HepG2 (cell line): ENCODE measurements around the gene LRRC4C. TPM values are rescaled to one million over a fixed set of nuclear protein-coding genes. Genes with fewer than 3 reads are reported as not detected.

Experiments used
- ATAC-seq: fragments of 200-7000 bp; cut with Tn5 transposase; 3 replicates; pipeline ENCODE4 v1.9.1; 2020; ENCODE audit warnings: mild to moderate bottlenecking, moderate library complexity
- BruUV-seq: library from RNA; stranded (reverse); fragments of 400-500 nt; replicated peaks from 2 replicates; lab custom pipeline; 2021; lab: Mats Ljungman, UMichigan
- CTCF ChIA-PET: fragments of 300-600 bp; formaldehyde crosslinking; extraction: SDS; loops from one replicate; lab custom pipeline; 2021; ENCODE audit warnings: low total read pairs, inconsistent platforms, low intra/inter-chr PET ratio; lab: Yijun Ruan, JAX
- POLR2A ChIA-PET: fragments of 350-600 bp; sonication (Branson Sonifier 250); formaldehyde crosslinking; loops from one replicate; lab custom pipeline; 2020; ENCODE audit warnings: antibody characterized with exemption, inconsistent platforms; lab: Yijun Ruan, JAX
- DNase-seq: peaks from one replicate; pipeline ENCODE4 v3.0.0-alpha.2; 2015; ENCODE audit warnings: low spot score
- FAIRE-seq: peaks from 3 replicates; lab custom pipeline; 2011; peaks lifted over from hg19 to GRCh38; lab: Jason Lieb, UNC
- H2AFZ ChIP-seq: one replicate; pipeline ENCODE4 v1.6.1; 2011; ENCODE audit warnings: low read length, inconsistent platforms
- H3K27ac ChIP-seq: fragments of 300-600 bp; 3 replicates; pipeline ENCODE4 v1.8.0; 2011; ENCODE audit warnings: mixed run types, mild to moderate bottlenecking, mixed read lengths, low read length, inconsistent platforms; ENCODE audit not compliant: insufficient read depth; ENCODE audit errors: extremely low read length
- H3K27me3 ChIP-seq, 2 experiments: fragments of 200-600 bp in 1 of 2; 2 replicates in 1 of 2; 3 replicates in 1 of 2; pipeline versions ENCODE4 v1.6.0 to v1.8.0; 2011; ENCODE audit warnings: low read length in 2 of 2, mild to moderate bottlenecking in 2 of 2, moderate library complexity in 2 of 2, inconsistent platforms in 1 of 2; ENCODE audit not compliant: insufficient read depth in 2 of 2, control insufficient read depth in 1 of 2
- H3K36me3 ChIP-seq, 2 experiments: fragments of 200-600 bp in 1 of 2; replicated peaks in 1 of 2; 2 replicates in 1 of 2; 3 replicates in 1 of 2; pipeline versions ENCODE4 v1.5.1 to v1.8.0; 2011; ENCODE audit warnings: low read length in 2 of 2, inconsistent platforms in 1 of 2; ENCODE audit not compliant: insufficient read depth in 2 of 2, control insufficient read depth in 1 of 2
- H3K4me1 ChIP-seq: 2 replicates; pipeline ENCODE4 v1.5.1; 2012; ENCODE audit warnings: low read length, inconsistent platforms; ENCODE audit not compliant: insufficient read depth
- H3K4me2 ChIP-seq: 2 replicates; pipeline ENCODE4 v1.6.0; 2011; ENCODE audit warnings: low read depth, low read length, inconsistent platforms
- H3K4me3 ChIP-seq, 3 experiments: fragments of 200-600 bp in 1 of 3; sonication (generic), shearing (Covaris generic) in 1 of 3; replicated peaks in 1 of 3; 2 replicates each; pipeline ENCODE4 v1.5.1; 2011 to 2016; ENCODE audit warnings: low read length in 3 of 3, inconsistent platforms in 2 of 3, low read depth in 2 of 3, mild to moderate bottlenecking in 2 of 3, control low read depth in 1 of 3, mixed read lengths in 1 of 3; ENCODE audit not compliant: insufficient read depth in 1 of 3
- H3K79me2 ChIP-seq: one replicate; pipeline ENCODE4 v1.6.1; 2011; ENCODE audit warnings: low read length, inconsistent platforms; ENCODE audit not compliant: insufficient read depth
- H3K9ac ChIP-seq: 2 replicates; pipeline ENCODE4 v1.6.0; 2011; ENCODE audit warnings: mild to moderate bottlenecking, low read depth, low read length, inconsistent platforms; ENCODE audit not compliant: insufficient read depth
- H3K9me3 ChIP-seq: 2 replicates; pipeline ENCODE4 v1.5.1; 2012; ENCODE audit warnings: mild to moderate bottlenecking, low read length
- H4K20me1 ChIP-seq: 2 replicates; pipeline ENCODE4 v1.6.0; 2011; ENCODE audit warnings: inconsistent platforms, mild to moderate bottlenecking, low read length, moderate library complexity; ENCODE audit not compliant: insufficient read depth
- ATAD3A ChIP-seq: sonication (generic); formaldehyde crosslinking; IDR thresholded peaks from 2 replicates; pipeline ENCODE4 v1.4.0; 2020; ENCODE audit warnings: missing genetic modification reagents
- CCAR2 ChIP-seq: fragments of 200-400 bp; formaldehyde crosslinking; optimal IDR thresholded peaks from 2 replicates; pipeline ENCODE3; 2018; ENCODE audit warnings: low read depth, mild to moderate bottlenecking, low read length, moderate library complexity
- EED ChIP-seq: sonication (generic); formaldehyde crosslinking; IDR thresholded peaks from 2 replicates; pipeline ENCODE4 v1.5.0; 2020; ENCODE audit warnings: mild to moderate bottlenecking, missing genetic modification reagents
- EHMT2 ChIP-seq: fragments of 200-600 bp; sonication (generic); IDR thresholded peaks from 2 replicates; pipeline ENCODE4 v1.7.0; 2017; ENCODE audit warnings: antibody characterized with exemption, low read depth, low read length, borderline replicate concordance
- NKX3-1 ChIP-seq: sonication (generic); formaldehyde crosslinking; IDR thresholded peaks from 2 replicates; pipeline ENCODE4 v1.5.0; 2020; ENCODE audit warnings: missing genetic modification reagents
- NONO ChIP-seq, 2 experiments: fragments of 450-650 bp in 1 of 2; sonication (generic) in 1 of 2; formaldehyde crosslinking in 1 of 2; IDR thresholded peaks in 1 of 2; conservative IDR thresholded peaks in 1 of 2; 2 replicates each; pipeline versions ENCODE4 v1.6.1 to v1.8.0; 2017 to 2022; ENCODE audit warnings: mild to moderate bottlenecking in 1 of 2, missing genetic modification reagents in 1 of 2, moderate library complexity in 1 of 2
- SMC3 ChIP-seq: IDR thresholded peaks from 2 replicates; pipeline ENCODE4 v1.6.1; 2011; ENCODE audit warnings: low read length, improper control_type of control experiment
- SSRP1 ChIP-seq: IDR thresholded peaks from 2 replicates; pipeline ENCODE4 v1.6.1; 2016; ENCODE audit warnings: control low read depth
- ZKSCAN8 ChIP-seq: IDR thresholded peaks from 2 replicates; pipeline ENCODE4 v1.6.1; 2016; ENCODE audit warnings: borderline replicate concordance, missing genetic modification reagents, missing compliant biosample characterization
- ZNF24 ChIP-seq: fragments of 450-650 bp; IDR thresholded peaks from 2 replicates; pipeline ENCODE4 v1.6.1; 2017; ENCODE audit warnings: antibody characterized with exemption, mild to moderate bottlenecking
- ZNF296 ChIP-seq: sonication (generic); formaldehyde crosslinking; conservative IDR thresholded peaks from 2 replicates; pipeline ENCODE4 v1.5.0; 2020; ENCODE audit warnings: mild to moderate bottlenecking, missing genetic modification reagents
- ZNF3 ChIP-seq: IDR thresholded peaks from 2 replicates; pipeline ENCODE4 v1.7.0; 2017; ENCODE audit warnings: inconsistent platforms
- ZNF441 ChIP-seq: sonication (generic); formaldehyde crosslinking; IDR thresholded peaks from 2 replicates; pipeline ENCODE4 v1.7.0; 2021; ENCODE audit warnings: missing genetic modification reagents, borderline replicate concordance
- ZNF549 ChIP-seq: sonication (generic); formaldehyde crosslinking; IDR thresholded peaks from 2 replicates; pipeline ENCODE4 v1.5.0; 2020; ENCODE audit warnings: missing genetic modification reagents
- ZSCAN9 ChIP-seq: IDR thresholded peaks from 2 replicates; pipeline ENCODE4 v1.6.1; 2016; ENCODE audit warnings: borderline replicate concordance
- WGBS: methylation state at CpG from one replicate; pipeline ENCODE4 v1.1.6; 2017; ENCODE audit warnings: low lambda C conversion rate; 5-methylcytosine and 5-hydroxymethylcytosine counted together
- in situ Hi-C: cut with HindIII; loops from 2 replicates; pipeline ENCODE4 v1.10.0; 2017; ENCODE audit warnings: low pct_unique_long_range_greater_than_20kb; ENCODE audit not compliant: extremely low pct_ligation_motif_present
- intact Hi-C: fragments of 100-400 bp; cut with micrococcal nuclease; formaldehyde crosslinking; loops from one replicate; pipeline ENCODE4 v1.10.0; 2022; ENCODE audit not compliant: unreplicated experiment
- polyA plus RNA-seq, 8 experiments: library from polyadenylated mRNA; depleted of rRNA in 3 of 8; stranded (reverse) in 7 of 8; unstranded in 1 of 8; fragments of >200 nt; fragmentation: Illumina TruSeq in 4 of 8; extraction: Trizol in 4 of 8; gene quantifications; 2 replicates each; pipeline versions ENCODE4 v1.2.1 to v1.2.3, GENCODE V29; 2011 to 2016; ENCODE audit warnings: low read depth in 4 of 8, missing spikeins in 1 of 8, mixed read lengths in 1 of 8; ENCODE audit not compliant: insufficient read depth in 1 of 8
- total RNA-seq, 5 experiments: library from RNA; depleted of rRNA; stranded (reverse); fragments of >200 nt; fragmentation: Illumina TruSeq; extraction: Trizol; gene quantifications; 2 replicates each; pipeline ENCODE4 v1.2.3, GENCODE V29; 2016; ENCODE audit warnings: low read depth in 1 of 5
- TF ChIP-seq, protein P1 (sequence below): sonication (generic); formaldehyde crosslinking; IDR thresholded peaks from 2 replicates; pipeline ENCODE4 v1.4.0; 2020; ENCODE audit warnings: missing genetic modification reagents
- TF ChIP-seq, protein P2 (sequence below): IDR thresholded peaks from 2 replicates; pipeline ENCODE4 v1.6.1; 2016; ENCODE audit warnings: missing compliant biosample characterization, missing genetic modification reagents, borderline replicate concordance
- TF ChIP-seq, protein P3 (sequence below): sonication (generic); formaldehyde crosslinking; IDR thresholded peaks from 2 replicates; pipeline ENCODE4 v1.8.0; 2022; ENCODE audit warnings: mild to moderate bottlenecking, missing genetic modification reagents, moderate library complexity
- TF ChIP-seq, protein P4 (sequence below): IDR thresholded peaks from 2 replicates; pipeline ENCODE4 v1.6.1; 2016; ENCODE audit warnings: low read depth

Gene LRRC4C
- total and polyA plus RNA-seq, 2 of the 13 experiments (the other 11 are each of a cell fraction or from before 2014, with no cell fraction given): not detected

DNA sequence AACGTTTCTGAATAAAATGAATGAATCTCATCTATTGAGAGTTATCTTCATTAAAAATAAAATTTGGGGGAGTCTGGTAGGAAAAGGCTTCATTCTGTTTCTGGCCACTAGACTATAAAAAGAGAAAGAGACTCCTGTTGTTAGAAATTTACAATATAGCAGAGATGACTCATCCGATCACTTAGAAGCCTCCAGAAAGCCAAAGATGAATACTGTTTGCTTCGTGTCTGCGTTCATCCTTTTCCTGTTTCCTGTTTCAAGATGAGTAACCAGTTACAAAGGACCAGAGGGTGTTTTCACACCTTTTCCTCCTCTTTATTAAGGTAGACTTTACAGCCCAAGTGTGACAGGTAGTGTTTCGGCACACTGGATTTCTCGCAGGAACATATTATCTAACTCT, 1120.7 kb downstream of the LRRC4C start (continued):
- TF ChIP-seq ZNF441: no peak
- no peak for TF ChIP-seq ZKSCAN8
- TF ChIP-seq, protein P1, sequence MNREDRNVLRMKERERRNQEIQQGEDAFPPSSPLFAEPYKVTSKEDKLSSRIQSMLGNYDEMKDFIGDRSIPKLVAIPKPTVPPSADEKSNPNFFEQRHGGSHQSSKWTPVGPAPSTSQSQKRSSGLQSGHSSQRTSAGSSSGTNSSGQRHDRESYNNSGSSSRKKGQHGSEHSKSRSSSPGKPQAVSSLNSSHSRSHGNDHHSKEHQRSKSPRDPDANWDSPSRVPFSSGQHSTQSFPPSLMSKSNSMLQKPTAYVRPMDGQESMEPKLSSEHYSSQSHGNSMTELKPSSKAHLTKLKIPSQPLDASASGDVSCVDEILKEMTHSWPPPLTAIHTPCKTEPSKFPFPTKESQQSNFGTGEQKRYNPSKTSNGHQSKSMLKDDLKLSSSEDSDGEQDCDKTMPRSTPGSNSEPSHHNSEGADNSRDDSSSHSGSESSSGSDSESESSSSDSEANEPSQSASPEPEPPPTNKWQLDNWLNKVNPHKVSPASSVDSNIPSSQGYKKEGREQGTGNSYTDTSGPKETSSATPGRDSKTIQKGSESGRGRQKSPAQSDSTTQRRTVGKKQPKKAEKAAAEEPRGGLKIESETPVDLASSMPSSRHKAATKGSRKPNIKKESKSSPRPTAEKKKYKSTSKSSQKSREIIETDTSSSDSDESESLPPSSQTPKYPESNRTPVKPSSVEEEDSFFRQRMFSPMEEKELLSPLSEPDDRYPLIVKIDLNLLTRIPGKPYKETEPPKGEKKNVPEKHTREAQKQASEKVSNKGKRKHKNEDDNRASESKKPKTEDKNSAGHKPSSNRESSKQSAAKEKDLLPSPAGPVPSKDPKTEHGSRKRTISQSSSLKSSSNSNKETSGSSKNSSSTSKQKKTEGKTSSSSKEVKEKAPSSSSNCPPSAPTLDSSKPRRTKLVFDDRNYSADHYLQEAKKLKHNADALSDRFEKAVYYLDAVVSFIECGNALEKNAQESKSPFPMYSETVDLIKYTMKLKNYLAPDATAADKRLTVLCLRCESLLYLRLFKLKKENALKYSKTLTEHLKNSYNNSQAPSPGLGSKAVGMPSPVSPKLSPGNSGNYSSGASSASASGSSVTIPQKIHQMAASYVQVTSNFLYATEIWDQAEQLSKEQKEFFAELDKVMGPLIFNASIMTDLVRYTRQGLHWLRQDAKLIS (CRISPR knock-in tag): no peak

DNA sequence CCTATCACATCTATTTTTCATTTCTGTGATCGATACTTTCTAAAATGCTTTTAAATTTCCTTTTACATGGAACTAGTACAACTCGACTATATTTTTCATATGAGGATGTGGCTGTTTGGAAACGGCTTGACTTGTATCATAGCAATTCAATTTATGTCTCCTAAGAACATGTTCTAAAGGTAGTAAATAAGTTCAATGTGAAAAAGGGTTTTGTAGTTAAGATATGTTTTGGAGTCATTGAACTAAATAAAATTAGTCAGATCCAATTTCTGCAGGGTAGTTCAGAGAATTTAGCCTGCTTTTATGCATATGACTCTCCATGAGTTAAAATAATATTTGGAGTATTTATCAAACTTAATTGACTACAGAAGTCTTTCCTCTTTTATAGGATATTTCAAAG, 1121.4 kb downstream of the LRRC4C start:
- ChIA-PET POLR2A (no interaction called here), CTCF (no interaction called here)
- no TSS peak for BruUV-seq
- ATAC-seq (no peak), DNase-seq (no peak), FAIRE-seq (no peak)
- H3K79me2 ChIP-seq: no peaks in the 10 kb centered on the region
- no peak overlapping the region for H3K27ac ChIP-seq
- no peaks in the 10 kb centered on the region for H3K4me1 ChIP-seq
- intact Hi-C loops (no loop called here), in situ Hi-C loops (no loop called here)
- no peaks in the 10 kb centered on the region for H3K36me3 ChIP-seq
- H3K4me2 ChIP-seq: no peak overlapping the region
- H3K4me3 ChIP-seq: no peak overlapping the region
- 27% methylated on average over 3 of the region's 3 CpGs for WGBS
- H4K20me1 ChIP-seq: no peaks in the 10 kb centered on the region
- H3K9ac ChIP-seq: no peak overlapping the region
- peaks cover 4% of the 10 kb centered on the region; the same call in 1 of the 2 replicates for H3K9me3 ChIP-seq
- H3K27me3 ChIP-seq: no peaks in the 10 kb centered on the region
- H2AFZ ChIP-seq: no peak overlapping the region
- no peak for TF ChIP-seq SSRP1 (CRISPR knock-in tag)
- TF ChIP-seq ZNF3 (CRISPR knock-in tag): no peak
- TF ChIP-seq CCAR2: no peak
- TF ChIP-seq ZNF24: no peak
- no peak for TF ChIP-seq NKX3-1
- no peak for TF ChIP-seq ZNF296
- TF ChIP-seq EED (CRISPR knock-in tag): no peak
- TF ChIP-seq, protein P2, sequence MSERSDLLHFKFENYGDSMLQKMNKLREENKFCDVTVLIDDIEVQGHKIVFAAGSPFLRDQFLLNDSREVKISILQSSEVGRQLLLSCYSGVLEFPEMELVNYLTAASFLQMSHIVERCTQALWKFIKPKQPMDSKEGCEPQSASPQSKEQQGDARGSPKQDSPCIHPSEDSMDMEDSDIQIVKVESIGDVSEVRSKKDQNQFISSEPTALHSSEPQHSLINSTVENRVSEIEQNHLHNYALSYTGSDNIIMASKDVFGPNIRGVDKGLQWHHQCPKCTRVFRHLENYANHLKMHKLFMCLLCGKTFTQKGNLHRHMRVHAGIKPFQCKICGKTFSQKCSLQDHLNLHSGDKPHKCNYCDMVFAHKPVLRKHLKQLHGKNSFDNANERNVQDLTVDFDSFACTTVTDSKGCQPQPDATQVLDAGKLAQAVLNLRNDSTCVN: no peak
- no peak for TF ChIP-seq NONO (IDR thresholded peaks at IDR 0.05)
- no peak for TF ChIP-seq NONO (CRISPR knock-in tag; conservative IDR thresholded peaks at IDR 0.05)
- TF ChIP-seq, protein P3, sequence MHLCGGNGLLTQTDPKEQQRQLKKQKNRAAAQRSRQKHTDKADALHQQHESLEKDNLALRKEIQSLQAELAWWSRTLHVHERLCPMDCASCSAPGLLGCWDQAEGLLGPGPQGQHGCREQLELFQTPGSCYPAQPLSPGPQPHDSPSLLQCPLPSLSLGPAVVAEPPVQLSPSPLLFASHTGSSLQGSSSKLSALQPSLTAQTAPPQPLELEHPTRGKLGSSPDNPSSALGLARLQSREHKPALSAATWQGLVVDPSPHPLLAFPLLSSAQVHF (CRISPR knock-in tag): no peak
- no peak for TF ChIP-seq ZNF549 (CRISPR knock-in tag)
- no peak for TF ChIP-seq ATAD3A (CRISPR knock-in tag)
- TF ChIP-seq, protein P4, sequence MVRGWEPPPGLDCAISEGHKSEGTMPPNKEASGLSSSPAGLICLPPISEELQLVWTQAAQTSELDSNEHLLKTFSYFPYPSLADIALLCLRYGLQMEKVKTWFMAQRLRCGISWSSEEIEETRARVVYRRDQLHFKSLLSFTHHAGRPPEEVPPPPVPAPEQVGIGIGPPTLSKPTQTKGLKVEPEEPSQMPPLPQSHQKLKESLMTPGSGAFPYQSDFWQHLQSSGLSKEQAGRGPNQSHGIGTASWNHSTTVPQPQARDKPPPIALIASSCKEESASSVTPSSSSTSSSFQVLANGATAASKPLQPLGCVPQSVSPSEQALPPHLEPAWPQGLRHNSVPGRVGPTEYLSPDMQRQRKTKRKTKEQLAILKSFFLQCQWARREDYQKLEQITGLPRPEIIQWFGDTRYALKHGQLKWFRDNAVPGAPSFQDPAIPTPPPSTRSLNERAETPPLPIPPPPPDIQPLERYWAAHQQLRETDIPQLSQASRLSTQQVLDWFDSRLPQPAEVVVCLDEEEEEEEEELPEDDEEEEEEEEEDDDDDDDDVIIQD (CRISPR knock-in tag): no peak
- TF ChIP-seq SMC3: no peak
- TF ChIP-seq EHMT2: no peak
- no peak for TF ChIP-seq ZSCAN9 (CRISPR knock-in tag)
